ENCODE results near the gene RALA. TPM values are rescaled to one million over a fixed set of nuclear protein-coding genes. Genes with fewer than 3 reads are reported as not detected.
A peak's percentile ranks its signal among the peaks of the same experiment; 100 is the strongest.
"Not testable (repeated sequence)": the region's sequence is repeated elsewhere in the genome, so short reads cannot be mapped to it uniquely, and the experiment has no call there.

The RALA gene
- total RNA-seq, 1 experiment from 2014 or later = 14.7 TPM

DNA sequence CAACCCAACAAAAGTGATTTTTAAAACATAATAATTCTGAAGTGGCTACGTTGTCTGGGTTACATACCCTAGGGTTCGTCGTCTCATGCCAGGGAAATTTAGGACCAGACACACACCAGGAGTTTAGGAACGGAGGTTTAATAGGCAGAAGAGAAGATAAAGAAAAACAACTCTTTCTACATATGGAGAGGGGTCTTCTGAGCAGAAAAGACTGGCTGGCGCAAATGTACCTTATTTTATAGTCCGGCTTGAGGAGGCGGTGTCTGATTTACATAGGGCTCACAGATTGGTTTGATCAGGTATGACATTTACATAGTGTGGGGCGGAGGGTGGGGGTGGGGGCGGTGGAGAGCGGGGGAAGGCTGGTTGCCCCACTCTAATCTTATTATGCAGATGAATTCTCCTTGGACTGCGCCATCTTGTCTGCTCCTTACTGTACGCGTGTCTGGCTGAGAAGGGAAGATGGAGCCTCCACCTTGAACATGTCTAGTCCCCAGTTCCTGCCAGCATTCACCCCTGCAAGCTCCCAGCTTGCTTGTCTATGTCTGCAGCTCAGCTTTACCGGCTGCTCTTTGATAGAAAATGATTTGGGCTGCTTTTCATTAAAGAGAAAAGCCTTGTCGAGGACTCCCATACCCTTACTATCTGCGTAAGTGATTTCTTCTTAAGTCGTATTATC is 98.7 kb downstream of the RALA start:
- Histone ChIP-seq H3K4me3 (no peak overlapping the region), H3K9me3 (no peaks in the 10 kb centered on the region), H3K27me3 (no peaks in the 10 kb centered on the region), H3K36me3 (no peaks in the 10 kb centered on the region)
- DNase-seq = no peak

DNA sequence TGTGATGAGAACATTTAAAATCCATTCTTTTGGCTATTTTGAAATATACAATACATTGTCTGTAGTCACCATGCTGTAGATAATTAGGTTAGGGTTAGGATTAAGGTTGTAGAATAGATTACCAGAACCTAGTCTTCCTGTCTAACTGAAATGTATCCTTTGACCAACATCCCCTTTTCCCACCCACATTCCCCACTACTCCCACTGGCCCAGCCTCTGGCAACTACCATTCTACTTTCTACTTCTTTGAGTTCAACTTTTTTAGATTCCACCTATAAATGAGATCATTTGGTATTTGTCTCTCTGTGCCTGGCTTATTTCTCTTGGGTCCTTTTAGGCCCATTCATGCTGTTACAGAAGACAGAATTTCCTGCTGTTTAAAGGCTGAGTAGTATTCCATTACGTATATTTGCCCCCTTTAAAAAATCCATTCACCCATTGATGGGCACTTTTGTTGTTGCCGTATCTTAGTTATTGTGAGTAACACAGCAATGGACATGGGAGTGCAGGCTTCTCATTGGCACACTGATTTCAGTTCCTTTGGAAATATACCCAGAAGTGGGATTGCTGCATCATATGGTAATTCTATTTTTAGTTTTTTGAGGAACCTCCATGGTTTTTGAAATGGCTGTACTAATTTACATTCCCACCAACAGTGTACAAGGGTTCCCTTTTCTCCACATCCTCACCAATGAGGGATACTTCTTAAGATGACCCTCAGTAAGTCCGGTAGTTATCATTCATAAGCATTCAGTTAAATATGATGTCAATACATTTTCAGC is 104.0 kb downstream of the RALA start:
- Histone ChIP-seq H3K4me3 (no peak overlapping the region), H3K36me3 (no peaks in the 10 kb centered on the region), H3K27me3 (no peaks in the 10 kb centered on the region), H3K9me3 (no peaks in the 10 kb centered on the region)
- no peak for DNase-seq

DNA sequence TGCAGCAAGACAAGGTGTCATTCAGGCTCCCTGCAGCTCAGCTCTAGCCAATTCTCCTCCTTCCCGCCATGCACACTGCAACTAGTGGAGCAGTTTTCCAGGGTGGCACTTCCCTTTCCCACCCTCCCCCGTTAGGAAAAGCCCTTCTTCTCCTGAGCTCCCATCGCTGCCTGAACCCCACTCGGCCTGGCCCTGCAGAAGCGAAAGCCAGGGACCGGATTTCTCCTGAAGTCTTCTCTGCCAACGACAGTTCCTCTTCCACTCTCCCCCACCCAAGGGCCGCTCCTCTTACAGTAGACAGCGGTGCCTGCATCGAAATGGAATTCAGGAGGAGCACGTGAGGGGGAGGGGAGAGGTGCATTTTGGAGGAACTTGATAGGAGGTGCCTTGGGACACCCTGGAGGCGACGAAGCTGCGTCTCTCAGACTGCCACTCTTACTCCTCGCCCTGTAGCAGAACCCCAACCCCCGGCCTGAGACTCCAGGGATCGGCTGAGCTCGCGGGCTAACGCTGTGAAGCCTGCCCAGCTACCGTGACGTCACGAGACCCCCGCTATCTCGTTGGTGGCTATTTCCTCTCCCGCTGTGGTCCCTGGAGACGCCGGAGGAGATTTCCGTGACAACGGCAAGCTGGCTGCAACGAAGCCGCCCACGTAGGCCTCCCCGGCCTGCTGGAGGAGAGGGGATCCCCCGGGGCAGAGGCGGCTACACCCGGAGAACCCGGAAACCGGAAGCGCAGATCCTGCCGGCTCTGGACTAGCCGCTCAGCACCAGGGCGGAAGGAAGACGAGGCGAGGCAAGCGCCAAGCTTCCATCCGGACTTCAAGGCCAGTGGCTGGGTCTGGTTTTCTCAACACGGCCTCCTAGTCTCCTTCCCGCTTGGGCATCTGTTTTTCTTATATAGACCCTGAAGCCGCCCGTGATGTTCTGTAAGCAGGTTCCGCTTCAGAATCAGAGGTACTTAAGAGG is 109.7 kb downstream of the RALA start:
- Histone ChIP-seq H3K36me3 (no peaks in the 10 kb centered on the region), H3K9me3 (no peaks in the 10 kb centered on the region), H3K4me3 (peak overlapping the region; percentile 57), H3K27me3 (no peaks in the 10 kb centered on the region)
- peak; percentile 98 for DNase-seq

DNA sequence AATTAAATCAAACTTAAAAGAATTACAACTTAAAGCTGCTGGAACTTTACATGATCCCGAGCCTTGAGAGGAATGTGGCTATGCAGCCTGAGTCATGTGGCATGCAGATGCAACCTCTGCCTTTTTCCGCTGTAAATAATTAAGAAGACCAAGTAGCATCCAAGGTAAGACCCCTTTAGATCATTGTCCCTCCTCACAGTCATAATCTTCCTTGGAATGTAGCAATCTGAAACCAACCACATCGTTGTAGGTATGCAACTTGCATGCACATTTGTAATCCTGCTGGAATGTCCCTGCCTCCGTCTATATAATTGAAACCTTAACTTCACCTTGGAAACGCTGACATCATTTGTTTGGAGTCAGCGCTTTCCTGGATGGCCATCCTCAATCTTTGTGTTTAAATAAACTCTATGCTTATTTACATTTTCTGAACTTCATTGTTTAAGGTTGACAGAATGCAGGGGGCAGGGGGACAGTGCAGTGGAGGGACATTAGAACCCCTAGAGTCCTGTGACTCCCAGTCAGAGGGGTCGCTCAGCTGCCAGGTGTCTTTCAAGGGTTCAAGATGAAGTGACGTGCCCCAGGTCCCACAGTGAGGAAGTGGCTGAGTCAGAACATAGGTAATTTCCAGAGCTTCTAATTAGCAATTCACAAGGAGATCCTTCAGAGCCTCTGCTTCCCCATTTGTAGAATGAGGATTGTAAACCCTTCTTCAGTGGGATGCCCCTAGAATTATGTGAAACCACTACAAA is 110.7 kb downstream of the RALA start:
- Histone ChIP-seq H3K4me3 (peak overlapping the region; percentile 57), H3K27me3 (no peaks in the 10 kb centered on the region), H3K9me3 (no peaks in the 10 kb centered on the region), H3K36me3 (no peaks in the 10 kb centered on the region)
- peak; percentile 40 for DNase-seq

DNA sequence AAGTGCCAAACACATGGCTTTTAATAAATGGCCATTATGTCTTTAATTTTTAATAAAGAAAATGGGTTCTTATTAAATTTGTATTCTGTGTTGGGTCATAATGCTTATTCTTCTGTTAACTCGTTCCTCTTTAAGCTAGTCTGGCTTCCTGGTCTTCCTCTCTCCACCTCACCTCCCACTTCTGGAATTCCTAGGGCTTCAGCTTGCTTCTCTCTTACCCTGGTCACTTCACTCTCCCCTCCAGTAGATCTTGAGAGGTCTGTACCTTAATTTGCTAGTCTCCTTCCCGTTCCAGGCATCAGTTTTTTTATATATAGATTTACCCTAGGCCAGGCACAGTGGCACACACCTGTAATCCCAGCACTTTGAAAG is 111.2 kb downstream of the RALA start:
- Histone ChIP-seq H3K4me3 (peak overlapping the region; percentile 57), H3K9me3 (no peaks in the 10 kb centered on the region), H3K36me3 (no peaks in the 10 kb centered on the region), H3K27me3 (no peaks in the 10 kb centered on the region)
- DNase-seq = no peak

DNA sequence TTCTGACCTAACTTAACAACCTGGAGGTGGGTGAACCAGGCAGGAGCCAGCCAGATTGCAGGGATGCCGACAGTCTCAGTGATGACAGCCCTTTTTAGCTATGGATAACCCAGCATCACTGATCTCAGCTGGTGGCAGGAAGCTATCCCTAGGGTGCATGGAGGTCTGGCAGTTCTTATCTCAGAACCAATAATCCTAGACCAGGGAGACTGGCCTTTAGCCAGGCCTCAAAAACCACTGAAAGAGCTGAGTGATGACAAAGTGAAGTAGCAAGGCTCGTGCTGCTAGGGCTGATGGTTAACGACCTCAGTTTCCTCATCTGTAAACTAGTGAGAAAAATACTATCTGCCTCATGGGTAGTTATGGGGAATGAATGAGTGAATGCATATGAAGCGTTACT is 112.5 kb downstream of the RALA start:
- Histone ChIP-seq H3K4me3 (no peak overlapping the region), H3K36me3 (no peaks in the 10 kb centered on the region), H3K9me3 (no peaks in the 10 kb centered on the region), H3K27me3 (no peaks in the 10 kb centered on the region)
- DNase-seq = no peak

DNA sequence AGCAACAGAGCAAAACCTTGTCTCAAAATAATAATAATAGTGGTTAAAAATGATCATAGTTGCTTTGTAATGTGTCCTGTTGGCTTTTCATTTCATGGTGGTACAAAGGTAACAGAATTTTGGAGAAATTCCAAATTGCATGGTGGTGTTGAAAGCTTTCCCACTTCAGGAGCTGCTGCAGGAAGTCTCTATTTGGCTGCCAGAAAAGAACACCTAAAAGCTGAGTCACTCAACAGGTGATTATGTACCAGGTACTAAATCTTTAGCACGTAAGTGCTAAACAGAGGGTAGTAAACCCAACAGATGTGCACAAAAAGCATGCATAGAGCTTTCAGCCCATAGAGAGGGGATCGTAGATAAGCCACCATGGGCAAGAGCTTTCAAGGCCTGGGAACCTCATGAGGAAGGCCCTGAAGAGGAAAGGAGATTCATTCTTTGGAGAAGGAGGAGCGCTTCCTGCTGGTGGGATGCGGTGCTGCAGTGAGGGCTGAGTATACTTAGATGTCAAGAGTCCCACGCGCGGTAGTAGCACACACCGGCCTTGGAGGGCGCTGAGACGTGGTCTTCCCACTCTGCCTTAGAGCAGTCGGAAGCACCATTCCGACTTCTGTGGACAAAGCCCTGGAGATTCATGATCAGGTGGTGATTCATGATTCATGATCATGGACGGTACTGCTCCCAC is 118.7 kb downstream of the RALA start:
- Histone ChIP-seq H3K27me3 (no peaks in the 10 kb centered on the region), H3K36me3 (peaks cover 2% of the 10 kb centered on the region; the same call in 1 of the 2 replicates), H3K4me3 (no peak overlapping the region), H3K9me3 (no peaks in the 10 kb centered on the region)
- DNase-seq = peak; percentile 9

DNA sequence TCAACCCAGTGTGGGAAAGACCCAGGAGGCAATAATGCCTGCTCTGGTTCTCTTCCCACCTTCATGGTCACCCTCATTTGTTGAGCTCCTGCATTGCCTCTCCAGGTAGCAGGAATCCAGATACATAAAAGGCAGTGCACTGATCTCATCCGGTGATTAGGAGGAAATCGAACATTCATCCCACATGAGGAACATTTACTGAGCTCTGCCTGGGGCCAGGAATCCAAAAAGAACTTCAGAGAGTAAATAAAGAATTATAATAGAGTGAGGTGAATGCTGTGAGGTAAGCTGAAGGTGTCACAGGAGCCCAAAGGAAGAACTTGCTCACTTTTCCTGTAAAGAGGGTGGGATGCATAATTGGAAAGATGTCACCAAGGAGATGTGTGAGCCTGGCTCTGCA is 121.2 kb downstream of the RALA start:
- H3K36me3 ChIP-seq = peaks cover 2% of the 10 kb centered on the region; the same call in 1 of the 2 replicates
- H3K4me3 ChIP-seq = no peak overlapping the region
- H3K27me3 ChIP-seq = no peaks in the 10 kb centered on the region
- no peak for DNase-seq
- no peaks in the 10 kb centered on the region for H3K9me3 ChIP-seq

DNA sequence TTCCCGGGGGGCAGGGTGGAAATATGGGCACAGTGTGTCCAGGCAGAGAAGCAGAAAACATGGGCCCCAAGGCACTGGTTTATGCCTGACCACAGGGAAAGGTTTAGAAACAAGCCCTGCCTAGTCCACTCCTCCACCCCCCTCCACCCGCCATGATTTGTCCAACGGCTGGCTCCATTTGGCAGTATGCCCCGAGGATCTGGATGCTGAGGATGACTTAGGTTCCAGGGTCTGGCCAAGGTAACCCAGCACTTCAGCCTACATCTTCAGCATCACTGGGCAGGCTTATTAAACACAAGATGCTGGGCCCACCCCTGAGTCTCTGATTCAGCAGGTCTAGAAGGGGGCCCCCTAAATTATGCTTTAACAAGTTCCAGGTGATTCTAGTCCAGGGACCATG is 121.9 kb downstream of the RALA start:
- Histone ChIP-seq H3K36me3 (peaks cover 2% of the 10 kb centered on the region; the same call in 1 of the 2 replicates), H3K4me3 (no peak overlapping the region), H3K27me3 (no peaks in the 10 kb centered on the region), H3K9me3 (no peaks in the 10 kb centered on the region)
- no peak for DNase-seq

DNA sequence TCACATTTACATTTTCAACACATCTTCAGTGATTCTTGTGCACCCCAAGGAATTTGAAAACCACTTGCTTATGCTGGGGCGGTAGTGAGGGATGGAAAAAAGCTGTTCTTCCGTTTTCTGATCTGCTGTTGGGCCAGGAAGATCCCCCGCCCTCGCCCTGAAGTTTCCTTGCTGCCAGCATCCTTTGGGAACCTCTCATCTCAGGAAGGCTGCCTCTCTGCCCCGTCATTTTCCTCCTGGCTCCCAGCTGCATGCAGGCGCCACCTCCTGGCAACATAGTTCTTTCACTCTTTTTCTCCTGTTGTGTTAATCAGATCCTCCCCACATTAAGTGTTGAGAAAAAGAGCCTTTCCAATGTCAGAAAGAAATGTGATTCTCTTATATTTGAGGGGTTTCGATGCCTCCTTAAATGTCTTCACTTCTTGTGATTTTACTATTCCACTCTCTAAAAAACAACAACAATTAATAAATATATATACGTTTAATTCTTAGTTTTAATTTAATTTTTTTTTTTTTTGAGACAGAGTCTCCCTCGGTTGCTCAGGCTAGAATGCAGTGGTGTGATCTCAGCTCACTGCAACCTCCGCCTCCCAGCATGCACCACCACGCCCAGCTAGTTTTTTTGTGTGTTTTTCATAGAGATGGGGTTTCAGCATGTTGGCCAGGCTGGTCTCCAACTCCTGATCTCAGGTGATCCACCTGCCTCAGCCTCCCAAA is 122.9 kb downstream of the RALA start:
- H3K27me3 ChIP-seq = no peaks in the 10 kb centered on the region
- peaks cover 2% of the 10 kb centered on the region; the same call in 1 of the 2 replicates for H3K36me3 ChIP-seq
- H3K4me3 ChIP-seq = no peak overlapping the region
- DNase-seq = peak; percentile 81
- H3K9me3 ChIP-seq = no peaks in the 10 kb centered on the region

DNA sequence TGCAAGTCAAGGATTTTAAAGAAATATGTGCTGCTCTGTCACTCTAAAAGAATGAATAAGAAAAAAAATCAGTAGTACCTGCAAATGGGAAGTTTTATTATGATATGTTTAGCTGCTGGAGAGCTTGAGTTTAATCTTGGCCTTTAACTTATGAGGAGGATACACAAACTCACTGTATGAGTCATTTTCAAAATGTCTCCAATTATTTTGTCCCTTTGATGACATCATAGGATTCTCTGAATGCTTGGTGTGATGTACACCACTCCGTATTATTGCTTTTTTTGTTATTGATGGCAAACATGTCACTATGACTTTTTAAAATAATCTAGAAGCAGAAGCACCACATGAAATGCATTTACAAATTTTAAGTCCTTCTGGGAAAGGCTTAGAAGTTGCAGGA is 125.8 kb downstream of the RALA start:
- H3K4me3 ChIP-seq = no peak overlapping the region
- H3K27me3 ChIP-seq = no peaks in the 10 kb centered on the region
- H3K36me3 ChIP-seq = 0 out of 2 replicates have a peak, but pooled peaks cover 3% of the 10 kb centered on the region
- no peaks in the 10 kb centered on the region for H3K9me3 ChIP-seq
- DNase-seq = no peak

DNA sequence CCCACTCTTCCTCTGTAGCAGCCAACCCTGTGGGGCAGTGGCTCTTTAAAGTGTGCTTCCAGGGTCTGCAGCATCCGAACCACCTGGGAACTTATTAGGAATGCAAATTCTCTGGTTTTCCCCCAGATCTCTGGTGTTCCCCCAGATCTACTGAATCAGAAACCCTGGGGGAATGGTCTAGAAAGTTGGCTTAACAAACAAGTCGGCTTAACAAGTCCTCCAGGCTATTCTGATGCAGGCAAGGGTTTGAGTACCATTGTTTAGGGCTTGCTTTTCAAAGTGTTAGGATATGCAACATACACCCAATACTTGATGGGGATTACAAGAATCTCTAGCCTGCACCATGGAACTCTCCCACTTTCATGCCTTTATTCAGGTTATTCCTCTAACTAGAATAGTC is 126.3 kb downstream of the RALA start:
- no peak for DNase-seq
- Histone ChIP-seq H3K9me3 (no peaks in the 10 kb centered on the region), H3K4me3 (no peak overlapping the region), H3K27me3 (no peaks in the 10 kb centered on the region), H3K36me3 (0 out of 2 replicates have a peak, but pooled peaks cover 3% of the 10 kb centered on the region)

DNA sequence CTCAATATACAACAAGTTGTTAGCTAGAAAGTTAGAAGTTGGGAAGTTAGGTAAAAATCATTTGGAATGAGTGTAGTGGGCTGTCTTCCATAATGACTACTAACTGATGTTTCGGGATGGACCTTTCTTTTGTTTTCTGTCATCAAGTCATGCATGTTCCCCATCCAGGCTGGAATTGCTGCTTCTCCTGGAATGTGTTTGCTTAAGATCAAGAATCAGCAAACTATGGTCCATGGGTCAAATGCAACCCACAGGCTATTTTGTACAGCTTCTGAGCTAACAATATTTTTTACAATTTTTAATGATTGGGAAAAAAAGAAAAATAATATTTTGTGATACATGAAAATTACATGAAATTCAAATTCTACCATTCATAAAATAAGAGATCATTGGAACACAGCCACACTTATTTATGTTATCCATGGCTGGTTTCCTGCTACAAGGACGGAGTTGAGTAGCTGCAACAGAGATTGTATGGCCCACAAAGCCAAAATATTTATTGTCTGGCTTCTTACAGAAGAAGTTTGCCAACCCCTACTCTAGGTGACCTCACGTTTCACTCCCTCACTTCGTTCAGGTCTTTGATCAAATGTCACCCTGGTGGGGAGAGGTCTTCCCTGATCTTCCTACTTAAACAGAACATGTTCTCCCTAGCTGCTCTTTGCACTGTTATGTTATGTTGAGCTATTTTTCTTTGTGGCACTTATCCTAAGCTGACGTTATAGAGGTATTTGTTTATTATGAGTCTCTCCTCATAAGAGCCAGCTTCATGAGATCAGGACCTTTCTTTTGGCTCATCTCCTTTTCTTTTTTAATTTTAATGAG is 127.1 kb downstream of the RALA start:
- Histone ChIP-seq H3K9me3 (no peaks in the 10 kb centered on the region), H3K4me3 (no peak overlapping the region), H3K36me3 (0 out of 2 replicates have a peak, but pooled peaks cover 3% of the 10 kb centered on the region), H3K27me3 (no peaks in the 10 kb centered on the region)
- no peak for DNase-seq

DNA sequence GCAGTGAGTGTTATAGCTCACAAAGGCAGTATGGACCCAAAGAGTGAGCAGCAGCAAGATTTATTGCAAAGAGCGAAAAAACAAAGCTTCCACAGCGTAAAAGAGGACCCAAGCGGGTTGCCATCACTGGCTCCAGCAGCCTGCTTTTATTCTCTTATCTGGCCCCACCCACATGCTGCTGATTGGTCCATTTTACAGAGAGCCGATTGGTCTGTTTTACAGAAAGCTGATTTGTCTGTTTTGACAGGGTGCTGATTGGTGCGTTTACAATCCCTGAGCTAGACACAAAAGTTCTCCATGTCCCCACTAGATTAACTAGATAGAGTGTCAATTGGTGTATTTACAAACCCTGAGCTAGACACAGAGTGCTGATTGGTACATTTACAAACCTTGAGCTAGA is 129.9 kb downstream of the RALA start:
- H3K9me3 ChIP-seq, H3K27me3 ChIP-seq, DNase-seq, H3K4me3 ChIP-seq, H3K36me3 ChIP-seq: not testable (repeated sequence)
